Liver (tissue), 3 donors: Measurements from ENCODE around the gene ZAR1.

Source experiments
- ATF3 ChIP-seq: IDR thresholded peaks from 2 replicates; pipeline ENCODE4 v1.6.1; 2016; ENCODE audit warnings: antibody characterized with exemption
- EGR1 ChIP-seq, 2 donors: IDR thresholded peaks; 2 replicates each; pipeline ENCODE4 v1.6.1; 2016 to 2018; ENCODE audit warnings: antibody characterized with exemption in 2 of 2, low read depth in 2 of 2
- GABPA ChIP-seq, 2 donors: IDR thresholded peaks in 1 of 2; conservative IDR thresholded peaks in 1 of 2; 2 replicates each; pipeline ENCODE4 v1.6.1; 2016; ENCODE audit warnings: antibody characterized with exemption in 2 of 2, mild to moderate bottlenecking in 1 of 2, moderate library complexity in 1 of 2
- HNF4A ChIP-seq, 2 donors: conservative IDR thresholded peaks; 2 replicates each; pipeline ENCODE4 v1.6.1; 2016; ENCODE audit warnings: antibody characterized with exemption in 2 of 2, mild to moderate bottlenecking in 2 of 2
- JUND ChIP-seq, 2 donors: IDR thresholded peaks; 2 replicates each; pipeline ENCODE4 v1.6.1; 2016; ENCODE audit warnings: antibody characterized with exemption in 2 of 2
- RAD21 ChIP-seq, 2 donors: IDR thresholded peaks; 2 replicates each; pipeline ENCODE4 v1.6.1; 2016; ENCODE audit warnings: antibody characterized with exemption in 2 of 2, mild to moderate bottlenecking in 2 of 2
- REST ChIP-seq: IDR thresholded peaks from 2 replicates; pipeline ENCODE4 v1.6.1; 2016; ENCODE audit warnings: antibody characterized with exemption, mild to moderate bottlenecking
- RXRA ChIP-seq, 2 donors: IDR thresholded peaks; 2 replicates each; pipeline ENCODE4 v1.6.1; 2017 to 2018; ENCODE audit warnings: antibody characterized with exemption in 2 of 2, mild to moderate bottlenecking in 1 of 2
- SP1 ChIP-seq: IDR thresholded peaks from 2 replicates; pipeline ENCODE4 v1.6.1; 2018; ENCODE audit warnings: antibody characterized with exemption, mild to moderate bottlenecking
- TAF1 ChIP-seq: conservative IDR thresholded peaks from 2 replicates; pipeline ENCODE4 v1.6.1; 2016; ENCODE audit warnings: antibody characterized with exemption, mild to moderate bottlenecking
- YY1 ChIP-seq: IDR thresholded peaks from 2 replicates; pipeline ENCODE4 v1.6.1; 2016; ENCODE audit warnings: antibody characterized with exemption, mild to moderate bottlenecking
- ZBTB33 ChIP-seq: IDR thresholded peaks from 2 replicates; pipeline ENCODE4 v1.6.1; 2016; ENCODE audit warnings: antibody characterized with exemption
- TF ChIP-seq, protein P1 (sequence below): fragments of 150-350 bp; IDR thresholded peaks from 2 replicates; pipeline ENCODE4 v1.5.1; 2017; ENCODE audit warnings: improper control_type of control experiment, low read depth, low read length; ENCODE audit not compliant: missing input control
- TF ChIP-seq, protein P2 (sequence below): IDR thresholded peaks from 2 replicates; pipeline ENCODE4 v1.6.1; 2016; ENCODE audit warnings: antibody characterized with exemption
- donor health status: healthy.
- donor health status: healthy.

- no peak for TF ChIP-seq TAF1
- TF ChIP-seq, protein P1, sequence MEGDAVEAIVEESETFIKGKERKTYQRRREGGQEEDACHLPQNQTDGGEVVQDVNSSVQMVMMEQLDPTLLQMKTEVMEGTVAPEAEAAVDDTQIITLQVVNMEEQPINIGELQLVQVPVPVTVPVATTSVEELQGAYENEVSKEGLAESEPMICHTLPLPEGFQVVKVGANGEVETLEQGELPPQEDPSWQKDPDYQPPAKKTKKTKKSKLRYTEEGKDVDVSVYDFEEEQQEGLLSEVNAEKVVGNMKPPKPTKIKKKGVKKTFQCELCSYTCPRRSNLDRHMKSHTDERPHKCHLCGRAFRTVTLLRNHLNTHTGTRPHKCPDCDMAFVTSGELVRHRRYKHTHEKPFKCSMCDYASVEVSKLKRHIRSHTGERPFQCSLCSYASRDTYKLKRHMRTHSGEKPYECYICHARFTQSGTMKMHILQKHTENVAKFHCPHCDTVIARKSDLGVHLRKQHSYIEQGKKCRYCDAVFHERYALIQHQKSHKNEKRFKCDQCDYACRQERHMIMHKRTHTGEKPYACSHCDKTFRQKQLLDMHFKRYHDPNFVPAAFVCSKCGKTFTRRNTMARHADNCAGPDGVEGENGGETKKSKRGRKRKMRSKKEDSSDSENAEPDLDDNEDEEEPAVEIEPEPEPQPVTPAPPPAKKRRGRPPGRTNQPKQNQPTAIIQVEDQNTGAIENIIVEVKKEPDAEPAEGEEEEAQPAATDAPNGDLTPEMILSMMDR, result no peak
- TF ChIP-seq ATF3, result no peak
- no peak for TF ChIP-seq ZBTB33
- TF ChIP-seq YY1, result no peak
- TF ChIP-seq, protein P2, sequence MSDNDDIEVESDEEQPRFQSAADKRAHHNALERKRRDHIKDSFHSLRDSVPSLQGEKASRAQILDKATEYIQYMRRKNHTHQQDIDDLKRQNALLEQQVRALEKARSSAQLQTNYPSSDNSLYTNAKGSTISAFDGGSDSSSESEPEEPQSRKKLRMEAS, result no peak
- no peak for TF ChIP-seq RAD21 (IDR thresholded peaks at IDR 0.05)
- no peak for TF ChIP-seq REST
- no peak for TF ChIP-seq RXRA (IDR thresholded peaks at IDR 0.05)
- no peak for TF ChIP-seq HNF4A (conservative IDR thresholded peaks at IDR 0.05)
- no peak for TF ChIP-seq JUND (IDR thresholded peaks at IDR 0.05)
- no peak for TF ChIP-seq GABPA (IDR thresholded peaks at IDR 0.05 in 1 of 2, conservative IDR thresholded peaks at IDR 0.05 in 1 of 2)
- TF ChIP-seq SP1, result no peak
- no peak for TF ChIP-seq EGR1 (IDR thresholded peaks at IDR 0.05; ENCODE audit: low read depth in 2 of 2)
These were observed 35.5 kb upstream of the ZAR1 start for GRCh38 chr4:48454591-48454990.
